SU-DHL-6 (cell line): Measurements from ENCODE around the gene TUBGCP4.

ENCODE experiments used
- H2AFZ ChIP-seq: fragments of 200-600 bp; sonication (generic); 2 replicates; pipeline ENCODE4 v1.6.1; 2014; ENCODE audit warnings: low read depth, mild to moderate bottlenecking, moderate library complexity, mixed read lengths, antibody characterized with exemption, low read length; ENCODE audit not compliant: severe bottlenecking
- H3F3A ChIP-seq: fragments of 200-600 bp; shearing (Covaris generic); 2 replicates; pipeline ENCODE4 v1.6.0; 2016; ENCODE audit warnings: antibody characterized with exemption, mild to moderate bottlenecking; ENCODE audit not compliant: insufficient read depth
- H3K27ac ChIP-seq: fragments of 200-600 bp; sonication (generic); 2 replicates; pipeline ENCODE4 v1.5.1; 2016; ENCODE audit warnings: low read depth, mild to moderate bottlenecking, low read length, moderate library complexity, mixed read lengths
- H3K27me3 ChIP-seq: fragments of 200-600 bp; sonication (generic), shearing (Covaris generic); 2 replicates; pipeline ENCODE4 v1.6.0; 2014; ENCODE audit warnings: mild to moderate bottlenecking, low read length
- H3K36me3 ChIP-seq: fragments of 200-600 bp; sonication (generic); 2 replicates; pipeline ENCODE4 v1.6.1; 2014; ENCODE audit warnings: mild to moderate bottlenecking, low read length, mixed read lengths
- H3K4me2 ChIP-seq: fragments of 300-600, 200-600 bp; shearing (Covaris generic), sonication (generic); 2 replicates; pipeline ENCODE4 v1.6.0; 2014; ENCODE audit warnings: low read length, low read depth, mild to moderate bottlenecking; ENCODE audit not compliant: poor library complexity, severe bottlenecking
- H3K4me3 ChIP-seq: fragments of 200-600 bp; sonication (generic); 2 replicates; pipeline ENCODE4 v1.5.1; 2014; ENCODE audit warnings: antibody characterized with exemption, low read length, mild to moderate bottlenecking, mixed read lengths; ENCODE audit not compliant: insufficient read depth, poor library complexity, severe bottlenecking
- H3K79me2 ChIP-seq: fragments of 200-600 bp; sonication (generic); 2 replicates; pipeline ENCODE4 v1.6.1; 2014; ENCODE audit warnings: mild to moderate bottlenecking, low read length, moderate library complexity; ENCODE audit not compliant: insufficient read depth
- H3K9ac ChIP-seq: fragments of 200-600 bp; sonication (generic); 2 replicates; pipeline ENCODE4 v1.7.0; 2014; ENCODE audit warnings: mild to moderate bottlenecking, low read length
- H3K9me2 ChIP-seq: fragments of 200-600 bp; sonication (generic); replicated peaks from 2 replicates; pipeline ENCODE4 v1.6.1; 2014; ENCODE audit warnings: low read length; ENCODE audit not compliant: insufficient read depth
- H3K9me3 ChIP-seq: fragments of 200-600 bp; sonication (generic); 2 replicates; pipeline ENCODE4 v1.6.1; 2014; ENCODE audit warnings: low read length, mixed read lengths; ENCODE audit not compliant: insufficient read depth
- H4K20me1 ChIP-seq: fragments of 200-600 bp; sonication (generic); 2 replicates; pipeline ENCODE4 v1.6.1; 2014; ENCODE audit warnings: low read depth, mild to moderate bottlenecking, antibody characterized with exemption, low read length, moderate library complexity, mixed read lengths
- EZH2phosphoT487 ChIP-seq: fragments of 200-600 bp; sonication (generic), shearing (Covaris generic); conservative IDR thresholded peaks from 2 replicates; pipeline ENCODE4 v1.6.1; 2018; ENCODE audit warnings: mild to moderate bottlenecking, antibody characterized with exemption, low read length, moderate library complexity, mixed read lengths
- TF ChIP-seq, protein P1 (sequence below): fragments of 200-600 bp; sonication (generic); IDR thresholded peaks from one replicate; pipeline ENCODE4 v1.5.1; 2017; ENCODE audit warnings: antibody characterized with exemption, mild to moderate bottlenecking, low read length, moderate library complexity; ENCODE audit not compliant: insufficient read depth, poor library complexity, severe bottlenecking

The TUBGCP4 gene

DNA sequence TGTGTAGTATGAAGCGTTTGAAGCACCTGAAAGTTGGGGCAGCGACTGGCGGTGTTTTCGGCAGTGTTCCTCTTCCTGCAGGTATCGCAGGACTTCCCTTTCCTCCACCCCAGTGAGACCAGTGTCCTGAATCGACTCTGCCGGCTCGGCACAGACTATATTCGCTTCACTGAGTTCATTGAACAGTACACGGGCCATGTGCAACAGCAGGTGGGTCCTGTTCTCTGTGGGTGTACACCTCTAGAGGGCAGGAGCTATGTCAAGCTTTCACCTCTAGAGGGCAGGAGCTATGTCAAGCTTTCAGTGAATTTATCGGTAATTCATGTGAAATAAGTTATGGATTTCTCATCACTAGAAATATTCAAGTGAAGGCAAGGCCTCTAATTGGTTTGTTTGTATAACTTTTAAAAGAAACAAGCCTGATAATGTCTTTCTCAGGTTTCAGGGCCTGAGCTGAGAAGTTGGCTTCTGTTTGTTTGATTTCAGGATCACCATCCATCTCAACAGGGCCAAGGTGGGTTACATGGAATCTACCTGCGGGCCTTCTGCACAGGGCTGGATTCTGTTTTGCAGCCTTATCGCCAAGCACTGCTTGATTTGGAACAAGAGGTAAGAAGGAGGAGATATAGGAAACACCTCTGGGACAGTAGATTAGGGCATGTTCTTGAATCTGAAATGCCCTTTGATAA lies 5.3 kb downstream of the TUBGCP4 start:
- H3K79me2 ChIP-seq, result peaks cover 47% of the 10 kb centered on the region
- H3K9ac ChIP-seq, result no peak overlapping the region
- H3K9me2 ChIP-seq, result no peaks in the 10 kb centered on the region
- peak overlapping the region; percentile 30 for H3K4me2 ChIP-seq
- no peaks in the 10 kb centered on the region for H3K27me3 ChIP-seq
- no peaks in the 10 kb centered on the region for H3K9me3 ChIP-seq
- H3K27ac ChIP-seq, result no peak overlapping the region
- H3K36me3 ChIP-seq, result peaks cover 25% of the 10 kb centered on the region
- TF ChIP-seq EZH2phosphoT487, result no peak
- TF ChIP-seq, protein P1, sequence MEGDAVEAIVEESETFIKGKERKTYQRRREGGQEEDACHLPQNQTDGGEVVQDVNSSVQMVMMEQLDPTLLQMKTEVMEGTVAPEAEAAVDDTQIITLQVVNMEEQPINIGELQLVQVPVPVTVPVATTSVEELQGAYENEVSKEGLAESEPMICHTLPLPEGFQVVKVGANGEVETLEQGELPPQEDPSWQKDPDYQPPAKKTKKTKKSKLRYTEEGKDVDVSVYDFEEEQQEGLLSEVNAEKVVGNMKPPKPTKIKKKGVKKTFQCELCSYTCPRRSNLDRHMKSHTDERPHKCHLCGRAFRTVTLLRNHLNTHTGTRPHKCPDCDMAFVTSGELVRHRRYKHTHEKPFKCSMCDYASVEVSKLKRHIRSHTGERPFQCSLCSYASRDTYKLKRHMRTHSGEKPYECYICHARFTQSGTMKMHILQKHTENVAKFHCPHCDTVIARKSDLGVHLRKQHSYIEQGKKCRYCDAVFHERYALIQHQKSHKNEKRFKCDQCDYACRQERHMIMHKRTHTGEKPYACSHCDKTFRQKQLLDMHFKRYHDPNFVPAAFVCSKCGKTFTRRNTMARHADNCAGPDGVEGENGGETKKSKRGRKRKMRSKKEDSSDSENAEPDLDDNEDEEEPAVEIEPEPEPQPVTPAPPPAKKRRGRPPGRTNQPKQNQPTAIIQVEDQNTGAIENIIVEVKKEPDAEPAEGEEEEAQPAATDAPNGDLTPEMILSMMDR, result peak; percentile 98
- no peaks in the 10 kb centered on the region for H4K20me1 ChIP-seq
- H3K4me3 ChIP-seq, result no peak overlapping the region
- no peak overlapping the region for H2AFZ ChIP-seq
- H3F3A ChIP-seq, result peaks cover 4% of the 10 kb centered on the region; the same call in 1 of the 2 replicates

DNA sequence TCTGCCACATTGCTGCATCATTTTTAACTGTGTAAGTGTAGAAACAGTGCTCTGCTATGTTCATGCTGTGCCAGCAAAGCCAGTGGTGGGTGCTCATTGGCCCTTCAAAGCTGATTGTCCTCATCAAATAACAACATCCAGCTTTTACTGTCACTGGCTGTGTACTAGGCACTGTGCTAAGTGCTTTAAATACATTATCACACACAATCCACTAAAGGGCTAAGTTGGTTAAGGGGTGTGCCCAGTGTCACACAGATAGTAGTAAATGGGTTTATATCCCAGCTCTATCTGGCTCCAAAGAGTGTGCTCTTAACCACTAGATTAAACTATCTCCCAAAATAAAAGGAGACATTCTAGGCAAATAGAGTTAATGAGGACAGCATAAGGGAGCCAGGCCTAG lies 7.7 kb downstream of the TUBGCP4 start:
- H3K9ac ChIP-seq, result no peak overlapping the region
- no peaks in the 10 kb centered on the region for H4K20me1 ChIP-seq
- no peaks in the 10 kb centered on the region for H3K9me2 ChIP-seq
- peaks cover 37% of the 10 kb centered on the region for H3K36me3 ChIP-seq
- H3K4me2 ChIP-seq, result no peak overlapping the region
- peaks cover 24% of the 10 kb centered on the region for H3K79me2 ChIP-seq
- no peak for TF ChIP-seq EZH2phosphoT487
- TF ChIP-seq, protein P1, result no peak
- H3F3A ChIP-seq, result peaks cover 4% of the 10 kb centered on the region; the same call in 1 of the 2 replicates
- H2AFZ ChIP-seq, result no peak overlapping the region
- H3K27me3 ChIP-seq, result no peaks in the 10 kb centered on the region
- no peaks in the 10 kb centered on the region for H3K9me3 ChIP-seq
- H3K4me3 ChIP-seq, result no peak overlapping the region
- H3K27ac ChIP-seq, result no peak overlapping the region

DNA sequence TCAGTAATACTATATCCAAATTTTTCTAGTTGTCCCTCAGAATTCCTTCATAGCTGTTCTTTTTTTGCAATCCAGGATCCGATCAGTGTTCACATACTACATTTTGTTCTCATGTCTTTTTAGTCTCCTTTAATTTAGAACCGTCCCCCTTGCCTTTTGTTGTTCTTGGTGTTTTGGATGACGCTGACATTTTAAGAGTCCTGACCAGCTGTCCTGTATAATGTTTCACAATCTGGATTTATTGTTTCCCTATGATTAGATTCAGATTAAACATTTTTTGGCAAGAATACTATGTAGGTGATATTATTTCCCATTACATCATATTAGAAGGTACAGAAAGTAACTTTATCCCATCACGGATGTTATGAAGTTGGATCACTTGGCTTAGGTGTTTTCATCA lies 11.4 kb downstream of the TUBGCP4 start:
- TF ChIP-seq EZH2phosphoT487, result no peak
- TF ChIP-seq, protein P1, result no peak
- no peaks in the 10 kb centered on the region for H3K9me2 ChIP-seq
- H3K36me3 ChIP-seq, result peaks cover 54% of the 10 kb centered on the region
- no peaks in the 10 kb centered on the region for H4K20me1 ChIP-seq
- H2AFZ ChIP-seq, result no peak overlapping the region
- no peaks in the 10 kb centered on the region for H3F3A ChIP-seq
- H3K79me2 ChIP-seq, result peaks cover 13% of the 10 kb centered on the region; the same call in 1 of the 2 replicates
- no peaks in the 10 kb centered on the region for H3K9me3 ChIP-seq
- H3K27me3 ChIP-seq, result no peaks in the 10 kb centered on the region
- no peak overlapping the region for H3K4me3 ChIP-seq
- no peak overlapping the region for H3K27ac ChIP-seq
- H3K4me2 ChIP-seq, result no peak overlapping the region
- no peak overlapping the region for H3K9ac ChIP-seq
